K562 (cell line): Measurements from ENCODE around the gene KHDRBS2. TPM values are rescaled to one million over a fixed set of nuclear protein-coding genes. Genes with fewer than 3 reads are reported as not detected.

ENCODE experiments used
- ATAC-seq: fragments of 200-7000 bp; cut with Tn5 transposase; 3 replicates; pipeline ENCODE4 v1.9.1; 2020; ENCODE audit warnings: moderate library complexity
- BruUV-seq: library from RNA; stranded (reverse); fragments of 400-500 nt; replicated peaks from 2 replicates; lab custom pipeline; 2021; lab: Mats Ljungman, UMichigan
- CTCF ChIA-PET: fragments of 300-600 bp; formaldehyde crosslinking; extraction: SDS; loops from one replicate; lab custom pipeline; 2021; ENCODE audit warnings: low intra/inter-chr PET ratio; lab: Yijun Ruan, JAX
- POLR2A ChIA-PET: fragments of 300-600, 350-650 bp; sonication (Branson Sonifier 250); formaldehyde crosslinking; extraction: SDS; loops from one replicate; lab custom pipeline; 2021; ENCODE audit warnings: antibody characterized with exemption, inconsistent platforms; lab: Yijun Ruan, JAX
- DNase-seq, 4 experiments: peaks; one replicate each; pipeline versions ENCODE4 v3.0.0 to v3.0.0-alpha.2; 2011 to 2018; ENCODE audit warnings: low spot score in 3 of 4, mixed read lengths in 3 of 4; ENCODE audit errors: extremely low read depth in 1 of 4
- FAIRE-seq: peaks from 2 replicates; lab custom pipeline; 2011; peaks lifted over from hg19 to GRCh38; lab: Jason Lieb, UNC
- H2AFZ ChIP-seq: 2 replicates; pipeline ENCODE4 v1.6.0; 2011; ENCODE audit warnings: low read depth, low read length, control low read depth, inconsistent platforms
- H3K27ac ChIP-seq: fragments of 200-600 bp; 3 replicates; pipeline ENCODE4 v1.8.0; 2011; ENCODE audit warnings: low read depth, mild to moderate bottlenecking, control low read depth, inconsistent platforms, low read length, moderate library complexity, mixed read lengths; ENCODE audit errors: extremely low read depth
- H3K27me3 ChIP-seq, 2 experiments: fragments of 300-600 bp in 1 of 2; 2 replicates in 1 of 2; 3 replicates in 1 of 2; pipeline versions ENCODE4 v1.6.0 to v1.8.0; 2011; ENCODE audit warnings: inconsistent platforms in 2 of 2, low read length in 2 of 2, mild to moderate bottlenecking in 1 of 2, mixed read lengths in 1 of 2, moderate library complexity in 1 of 2; ENCODE audit not compliant: control insufficient read depth in 2 of 2, insufficient read depth in 2 of 2
- H3K36me3 ChIP-seq: fragments of 300-600 bp; 3 replicates; pipeline ENCODE4 v1.8.0; 2011; ENCODE audit warnings: mild to moderate bottlenecking, low read length, inconsistent platforms; ENCODE audit not compliant: control insufficient read depth, insufficient read depth
- H3K4me1 ChIP-seq, 2 experiments: fragments of 200-600 bp in 1 of 2; replicated peaks in 1 of 2; 2 replicates in 1 of 2; 3 replicates in 1 of 2; pipeline versions ENCODE4 v1.5.1 to v1.8.0; 2011; ENCODE audit warnings: inconsistent platforms in 2 of 2, low read length in 2 of 2, mild to moderate bottlenecking in 1 of 2, mixed read lengths in 1 of 2, moderate library complexity in 1 of 2; ENCODE audit not compliant: control insufficient read depth in 2 of 2, insufficient read depth in 2 of 2
- H3K4me2 ChIP-seq: 2 replicates; pipeline ENCODE4 v1.6.1; 2011; ENCODE audit warnings: low read length, control low read depth, inconsistent platforms, mixed read lengths; ENCODE audit not compliant: insufficient read depth
- H3K4me3 ChIP-seq: fragments of 200-600 bp; sonication (generic), shearing (Covaris generic); 2 replicates; pipeline ENCODE4 v1.5.1; 2016; ENCODE audit warnings: control low read depth, inconsistent platforms
- H3K79me2 ChIP-seq: fragments of 200-600 bp; 3 replicates; pipeline ENCODE4 v1.8.0; 2011; ENCODE audit warnings: low read length, inconsistent platforms; ENCODE audit not compliant: control insufficient read depth, insufficient read depth
- H3K9ac ChIP-seq, 2 experiments: 2 replicates each; pipeline versions ENCODE4 v1.6.0 to v1.6.1; 2011; ENCODE audit warnings: low read depth in 2 of 2, low read length in 2 of 2, control low read depth in 1 of 2, inconsistent platforms in 1 of 2, mild to moderate bottlenecking in 1 of 2, mixed read lengths in 1 of 2; ENCODE audit not compliant: insufficient read depth in 1 of 2
- H3K9me1 ChIP-seq: one replicate; pipeline ENCODE4 v1.6.0; 2011; ENCODE audit warnings: inconsistent platforms, mild to moderate bottlenecking, low read length, moderate library complexity; ENCODE audit not compliant: control insufficient read depth, insufficient read depth
- H3K9me3 ChIP-seq: replicated peaks from 2 replicates; pipeline ENCODE4 v1.5.1; 2011; ENCODE audit warnings: low read depth, low read length, inconsistent platforms; ENCODE audit not compliant: control insufficient read depth, insufficient read depth
- H4K20me1 ChIP-seq: replicated peaks from 2 replicates; pipeline ENCODE4 v1.6.1; 2011; ENCODE audit warnings: low read length, inconsistent platforms, mixed read lengths; ENCODE audit not compliant: control insufficient read depth, insufficient read depth
- BRCA1 ChIP-seq, 2 experiments: fragments of 450-650 bp in 1 of 2; sonication (generic) in 1 of 2; formaldehyde crosslinking in 1 of 2; IDR thresholded peaks; 2 replicates each; pipeline versions ENCODE4 v1.5.0 to v1.6.1; 2017 to 2020; ENCODE audit warnings: mild to moderate bottlenecking in 1 of 2, missing genetic modification reagents in 1 of 2
- GABPA ChIP-seq: fragments of 200-800 bp; sonication (Bioruptor generic); conservative IDR thresholded peaks from 2 replicates; pipeline ENCODE4 v1.6.1; 2016; ENCODE audit warnings: low read depth, missing genetic modification characterization, missing compliant biosample characterization
- SAFB2 ChIP-seq: fragments of 200-400 bp; formaldehyde crosslinking; IDR thresholded peaks from 2 replicates; pipeline ENCODE4 v1.6.1; 2018; ENCODE audit warnings: borderline replicate concordance, low read length, low read depth, moderate library complexity; ENCODE audit not compliant: severe bottlenecking
- TSC22D4 ChIP-seq: fragments of 450-650 bp; IDR thresholded peaks from 2 replicates; pipeline ENCODE4 v1.6.1; 2016; ENCODE audit warnings: missing genetic modification characterization, missing biosample characterization, control low read depth
- ZNF175 ChIP-seq: fragments of 200-800 bp; sonication (Bioruptor generic); IDR thresholded peaks from 2 replicates; pipeline ENCODE4 v1.6.1; 2016; ENCODE audit warnings: low read depth, mild to moderate bottlenecking, missing genetic modification characterization, missing compliant biosample characterization
- ZNF212 ChIP-seq: fragments of 450-650 bp; formaldehyde crosslinking; IDR thresholded peaks from 2 replicates; pipeline ENCODE4 v1.4.0; 2020; ENCODE audit warnings: mild to moderate bottlenecking
- ZNF24 ChIP-seq: fragments of 450-650 bp; IDR thresholded peaks from 2 replicates; pipeline ENCODE4 v1.6.1; 2016
- ZNF583 ChIP-seq: fragments of 250-450 bp; sonication (Bioruptor Pico); IDR thresholded peaks from 2 replicates; pipeline ENCODE4 v1.4.0; 2020
- ZNF785 ChIP-seq: fragments of 250-450 bp; sonication (Bioruptor Pico); IDR thresholded peaks from 2 replicates; pipeline ENCODE4 v1.4.0; 2020; ENCODE audit warnings: mild to moderate bottlenecking
- WGBS: fragments of 100-300 bp; shearing (Covaris generic); methylation state at CpG from one replicate; pipeline ENCODE4 v1.1.6; 2016; ENCODE audit warnings: low coverage, mixed read lengths; ENCODE audit not compliant: insufficient coverage; ENCODE audit errors: missing lambda C conversion rate; 5-methylcytosine and 5-hydroxymethylcytosine counted together
- in situ Hi-C: fragments of 300-500 bp; cut with MboI; formaldehyde crosslinking; loops from 4 replicates; pipeline ENCODE4 v1.15.0; 2018; ENCODE audit warnings: inconsistent platforms, mixed read lengths
- intact Hi-C: fragments of 100-400 bp; cut with micrococcal nuclease; formaldehyde crosslinking; loops from 2 replicates; pipeline ENCODE4 v1.14.2; 2022
- polyA plus RNA-seq, 8 experiments: library from polyadenylated mRNA; depleted of rRNA in 4 of 8; stranded (reverse) in 5 of 8; unstranded in 3 of 8; fragments of >200 nt; fragmentation: Nextera tagmentation in 2 of 8; fragmentation: Illumina TruSeq in 1 of 8; extraction: Ambion mirVana in 2 of 8; extraction: Trizol in 1 of 8; gene quantifications; 2 replicates each; pipeline versions ENCODE4 v1.2.1 to v1.2.3, GENCODE V29; 2011 to 2014; ENCODE audit warnings: inconsistent platforms in 1 of 8, missing spikeins in 1 of 8
- total RNA-seq, 7 experiments: library from RNA; depleted of rRNA in 6 of 7; stranded (reverse); fragments of >200 nt in 6 of 7; fragmentation: Illumina TruSeq in 2 of 7; extraction: Trizol in 2 of 7; gene quantifications; 2 replicates each; pipeline versions ENCODE4 v1.2.1 to v1.2.3, GENCODE V29; 2011 to 2021; ENCODE audit warnings: low replicate concordance in 1 of 7
- TF ChIP-seq, protein P1 (sequence below): sonication (generic); formaldehyde crosslinking; IDR thresholded peaks from 2 replicates; pipeline ENCODE4 v1.8.0; 2022; ENCODE audit warnings: mild to moderate bottlenecking, missing genetic modification reagents
- TF ChIP-seq, protein P2 (sequence below): sonication (generic); formaldehyde crosslinking; IDR thresholded peaks from 2 replicates; pipeline ENCODE4 v1.8.0; 2022; ENCODE audit warnings: missing genetic modification reagents, mild to moderate bottlenecking, borderline replicate concordance
- TF ChIP-seq, protein P3 (sequence below): sonication (generic); formaldehyde crosslinking; IDR thresholded peaks from 2 replicates; pipeline ENCODE4 v1.8.1; 2023; ENCODE audit warnings: mild to moderate bottlenecking, missing genetic modification reagents, moderate library complexity
- TF ChIP-seq, protein P4 (sequence below): fragments of 250-450 bp; sonication (Bioruptor Pico); IDR thresholded peaks from 2 replicates; pipeline ENCODE4 v1.9.0; 2021; ENCODE audit warnings: mild to moderate bottlenecking, inconsistent platforms
- TF ChIP-seq, protein P5 (sequence below), 2 experiments: IDR thresholded peaks in 1 of 2; conservative IDR thresholded peaks in 1 of 2; 2 replicates each; pipeline ENCODE4 v1.6.1; 2016; ENCODE audit warnings: low read depth in 2 of 2, mild to moderate bottlenecking in 1 of 2, missing compliant biosample characterization in 1 of 2, missing genetic modification characterization in 1 of 2, moderate library complexity in 1 of 2

The KHDRBS2 gene
- total and polyA plus RNA-seq, 9 of the 15 experiments (the other 6 are each of a cell fraction or from before 2014, with no cell fraction given), result not detected

DNA sequence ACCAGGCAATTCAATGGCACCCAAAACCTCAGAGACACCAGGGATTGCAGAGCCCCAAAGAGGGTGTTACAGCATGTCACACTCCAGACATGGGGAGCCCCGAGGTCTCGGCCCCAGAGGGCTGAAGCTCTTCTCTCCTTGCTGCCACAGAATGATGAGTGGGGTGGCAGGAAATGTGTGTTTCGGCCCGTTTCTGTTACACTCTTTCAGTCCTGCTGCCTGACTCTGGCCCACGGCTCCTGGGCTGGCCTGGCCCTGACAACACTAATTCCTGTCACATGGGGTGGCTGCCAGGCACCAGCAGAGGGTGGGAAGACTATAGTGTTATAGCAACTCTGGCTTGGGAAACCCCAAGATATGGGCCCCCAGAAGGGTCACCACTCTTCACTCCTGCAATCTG, 183.6 kb downstream of the KHDRBS2 start:
- Histone ChIP-seq H3K27me3 (no peaks in the 10 kb centered on the region), H3K4me2 (no peak overlapping the region), H3K9me3 (no peaks in the 10 kb centered on the region), H3K4me3 (no peak overlapping the region), H3K27ac (no peak overlapping the region), H3K79me2 (no peaks in the 10 kb centered on the region), H4K20me1 (no peaks in the 10 kb centered on the region), H3K4me1 (no peaks in the 10 kb centered on the region), H3K36me3 (no peaks in the 10 kb centered on the region), H3K9ac (no peak overlapping the region), H2AFZ (no peak overlapping the region), H3K9me1 (no peaks in the 10 kb centered on the region)
- 6% methylated on average over 3 of the region's 5 CpGs for WGBS
- ChIA-PET POLR2A (no interaction called here), CTCF (no interaction called here)
- BruUV-seq, result no TSS peak
- ATAC-seq, result no peak
- no peak for FAIRE-seq
- no peak for DNase-seq
- in situ Hi-C loops, result no loop called here
- intact Hi-C loops, result no loop called here
- TF ChIP-seq BRCA1 (IDR thresholded peaks at IDR 0.05) (no peak), BRCA1 (CRISPR knock-in tag; IDR thresholded peaks at IDR 0.05) (no peak), SAFB2 (no peak), ZNF24 (no peak), ZNF212 (CRISPR knock-in tag) (no peak), TSC22D4 (tag) (no peak), ZNF785 (CRISPR knock-in tag) (no peak), GABPA (tag) (no peak), ZNF583 (CRISPR knock-in tag) (no peak), ZNF175 (CRISPR knock-in tag) (no peak)
- TF ChIP-seq, protein P1, sequence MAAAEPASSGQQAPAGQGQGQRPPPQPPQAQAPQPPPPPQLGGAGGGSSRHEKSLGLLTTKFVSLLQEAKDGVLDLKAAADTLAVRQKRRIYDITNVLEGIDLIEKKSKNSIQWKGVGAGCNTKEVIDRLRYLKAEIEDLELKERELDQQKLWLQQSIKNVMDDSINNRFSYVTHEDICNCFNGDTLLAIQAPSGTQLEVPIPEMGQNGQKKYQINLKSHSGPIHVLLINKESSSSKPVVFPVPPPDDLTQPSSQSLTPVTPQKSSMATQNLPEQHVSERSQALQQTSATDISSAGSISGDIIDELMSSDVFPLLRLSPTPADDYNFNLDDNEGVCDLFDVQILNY (CRISPR knock-in tag), result no peak
- TF ChIP-seq, protein P2, sequence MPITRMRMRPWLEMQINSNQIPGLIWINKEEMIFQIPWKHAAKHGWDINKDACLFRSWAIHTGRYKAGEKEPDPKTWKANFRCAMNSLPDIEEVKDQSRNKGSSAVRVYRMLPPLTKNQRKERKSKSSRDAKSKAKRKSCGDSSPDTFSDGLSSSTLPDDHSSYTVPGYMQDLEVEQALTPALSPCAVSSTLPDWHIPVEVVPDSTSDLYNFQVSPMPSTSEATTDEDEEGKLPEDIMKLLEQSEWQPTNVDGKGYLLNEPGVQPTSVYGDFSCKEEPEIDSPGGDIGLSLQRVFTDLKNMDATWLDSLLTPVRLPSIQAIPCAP (CRISPR knock-in tag), result no peak
- TF ChIP-seq, protein P3, sequence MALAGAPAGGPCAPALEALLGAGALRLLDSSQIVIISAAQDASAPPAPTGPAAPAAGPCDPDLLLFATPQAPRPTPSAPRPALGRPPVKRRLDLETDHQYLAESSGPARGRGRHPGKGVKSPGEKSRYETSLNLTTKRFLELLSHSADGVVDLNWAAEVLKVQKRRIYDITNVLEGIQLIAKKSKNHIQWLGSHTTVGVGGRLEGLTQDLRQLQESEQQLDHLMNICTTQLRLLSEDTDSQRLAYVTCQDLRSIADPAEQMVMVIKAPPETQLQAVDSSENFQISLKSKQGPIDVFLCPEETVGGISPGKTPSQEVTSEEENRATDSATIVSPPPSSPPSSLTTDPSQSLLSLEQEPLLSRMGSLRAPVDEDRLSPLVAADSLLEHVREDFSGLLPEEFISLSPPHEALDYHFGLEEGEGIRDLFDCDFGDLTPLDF (CRISPR knock-in tag), result no peak
- TF ChIP-seq, protein P4, sequence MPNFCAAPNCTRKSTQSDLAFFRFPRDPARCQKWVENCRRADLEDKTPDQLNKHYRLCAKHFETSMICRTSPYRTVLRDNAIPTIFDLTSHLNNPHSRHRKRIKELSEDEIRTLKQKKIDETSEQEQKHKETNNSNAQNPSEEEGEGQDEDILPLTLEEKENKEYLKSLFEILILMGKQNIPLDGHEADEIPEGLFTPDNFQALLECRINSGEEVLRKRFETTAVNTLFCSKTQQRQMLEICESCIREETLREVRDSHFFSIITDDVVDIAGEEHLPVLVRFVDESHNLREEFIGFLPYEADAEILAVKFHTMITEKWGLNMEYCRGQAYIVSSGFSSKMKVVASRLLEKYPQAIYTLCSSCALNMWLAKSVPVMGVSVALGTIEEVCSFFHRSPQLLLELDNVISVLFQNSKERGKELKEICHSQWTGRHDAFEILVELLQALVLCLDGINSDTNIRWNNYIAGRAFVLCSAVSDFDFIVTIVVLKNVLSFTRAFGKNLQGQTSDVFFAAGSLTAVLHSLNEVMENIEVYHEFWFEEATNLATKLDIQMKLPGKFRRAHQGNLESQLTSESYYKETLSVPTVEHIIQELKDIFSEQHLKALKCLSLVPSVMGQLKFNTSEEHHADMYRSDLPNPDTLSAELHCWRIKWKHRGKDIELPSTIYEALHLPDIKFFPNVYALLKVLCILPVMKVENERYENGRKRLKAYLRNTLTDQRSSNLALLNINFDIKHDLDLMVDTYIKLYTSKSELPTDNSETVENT, result no peak
- TF ChIP-seq, protein P5, sequence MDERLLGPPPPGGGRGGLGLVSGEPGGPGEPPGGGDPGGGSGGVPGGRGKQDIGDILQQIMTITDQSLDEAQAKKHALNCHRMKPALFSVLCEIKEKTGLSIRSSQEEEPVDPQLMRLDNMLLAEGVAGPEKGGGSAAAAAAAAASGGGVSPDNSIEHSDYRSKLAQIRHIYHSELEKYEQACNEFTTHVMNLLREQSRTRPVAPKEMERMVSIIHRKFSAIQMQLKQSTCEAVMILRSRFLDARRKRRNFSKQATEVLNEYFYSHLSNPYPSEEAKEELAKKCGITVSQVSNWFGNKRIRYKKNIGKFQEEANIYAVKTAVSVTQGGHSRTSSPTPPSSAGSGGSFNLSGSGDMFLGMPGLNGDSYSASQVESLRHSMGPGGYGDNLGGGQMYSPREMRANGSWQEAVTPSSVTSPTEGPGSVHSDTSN (CRISPR knock-in tag; IDR thresholded peaks at IDR 0.05; ENCODE audit: low read depth), result no peak
- TF ChIP-seq, protein P5 (tag; conservative IDR thresholded peaks at IDR 0.05; ENCODE audit: low read depth), result no peak
